Neutrophil (primary cell): ENCODE results near the gene CLIC3.

Source experiments
- H3K27ac ChIP-seq: fragments of 200-600 bp; sonication (generic); 2 replicates; pipeline ENCODE4 v1.5.1; 2016; ENCODE audit warnings: mild to moderate bottlenecking, moderate library complexity
- H3K27me3 ChIP-seq: fragments of 200-600 bp; sonication (generic); 2 replicates; pipeline ENCODE4 v1.6.0; 2016; ENCODE audit warnings: mild to moderate bottlenecking
- H3K36me3 ChIP-seq: fragments of 200-600 bp; sonication (generic); 2 replicates; pipeline ENCODE4 v1.5.1; 2017
- H3K4me1 ChIP-seq, 2 experiments: fragments of 200-600 bp in 1 of 2; sonication (generic) in 1 of 2; 1 replicate in 1 of 2; 2 replicates in 1 of 2; pipeline versions ENCODE4 v1.5.1 to v1.6.1; 2013 to 2016; ENCODE audit warnings: low read depth in 1 of 2, low read length in 1 of 2, mild to moderate bottlenecking in 1 of 2, moderate library complexity in 1 of 2; ENCODE audit not compliant: control insufficient read depth in 1 of 2, insufficient read depth in 1 of 2
- H3K4me3 ChIP-seq, 2 experiments: fragments of 200-600 bp in 1 of 2; sonication (generic) in 1 of 2; 1 replicate in 1 of 2; 2 replicates in 1 of 2; pipeline ENCODE4 v1.5.1; 2013 to 2016; ENCODE audit warnings: low read depth in 1 of 2, low read length in 1 of 2, mild to moderate bottlenecking in 1 of 2, moderate library complexity in 1 of 2
- H3K9me3 ChIP-seq: fragments of 200-600 bp; sonication (generic); 2 replicates; pipeline ENCODE4 v1.5.1; 2016
- CTCF ChIP-seq: fragments of 200-600 bp; sonication (generic); IDR thresholded peaks from 2 replicates; pipeline ENCODE4 v1.5.1; 2016; ENCODE audit warnings: antibody characterized with exemption

CLIC3 gene

DNA sequence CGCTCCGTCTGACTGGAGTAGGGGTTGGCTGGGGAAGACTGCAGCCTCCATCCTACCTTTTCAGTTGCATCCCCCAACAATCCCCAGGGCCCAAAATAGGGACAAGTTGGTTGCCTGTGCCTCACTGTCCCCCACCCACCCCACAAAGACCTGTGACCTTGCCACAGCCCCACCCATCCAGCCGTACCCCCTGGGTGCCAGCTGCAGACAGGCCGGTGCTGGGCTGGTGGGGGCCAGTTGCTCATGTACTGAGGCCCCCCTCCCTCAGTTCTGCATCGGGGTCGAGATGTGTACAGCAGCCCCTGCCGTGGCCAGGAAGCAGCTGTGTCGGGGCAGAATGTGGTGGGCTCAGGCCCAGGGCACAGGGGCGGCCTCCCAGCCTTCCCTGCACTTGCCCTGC is 13.2 kb downstream of the CLIC3 start:
- H3K4me1 ChIP-seq, result peaks cover 0 to 1% of the 10 kb centered on the region in 2 experiments
- no peaks in the 10 kb centered on the region for H3K9me3 ChIP-seq
- H3K36me3 ChIP-seq, result no peaks in the 10 kb centered on the region
- H3K27me3 ChIP-seq, result peaks cover 98% of the 10 kb centered on the region
- H3K27ac ChIP-seq, result no peak overlapping the region
- no peak for TF ChIP-seq CTCF
- H3K4me3 ChIP-seq, result no peak overlapping the region

DNA sequence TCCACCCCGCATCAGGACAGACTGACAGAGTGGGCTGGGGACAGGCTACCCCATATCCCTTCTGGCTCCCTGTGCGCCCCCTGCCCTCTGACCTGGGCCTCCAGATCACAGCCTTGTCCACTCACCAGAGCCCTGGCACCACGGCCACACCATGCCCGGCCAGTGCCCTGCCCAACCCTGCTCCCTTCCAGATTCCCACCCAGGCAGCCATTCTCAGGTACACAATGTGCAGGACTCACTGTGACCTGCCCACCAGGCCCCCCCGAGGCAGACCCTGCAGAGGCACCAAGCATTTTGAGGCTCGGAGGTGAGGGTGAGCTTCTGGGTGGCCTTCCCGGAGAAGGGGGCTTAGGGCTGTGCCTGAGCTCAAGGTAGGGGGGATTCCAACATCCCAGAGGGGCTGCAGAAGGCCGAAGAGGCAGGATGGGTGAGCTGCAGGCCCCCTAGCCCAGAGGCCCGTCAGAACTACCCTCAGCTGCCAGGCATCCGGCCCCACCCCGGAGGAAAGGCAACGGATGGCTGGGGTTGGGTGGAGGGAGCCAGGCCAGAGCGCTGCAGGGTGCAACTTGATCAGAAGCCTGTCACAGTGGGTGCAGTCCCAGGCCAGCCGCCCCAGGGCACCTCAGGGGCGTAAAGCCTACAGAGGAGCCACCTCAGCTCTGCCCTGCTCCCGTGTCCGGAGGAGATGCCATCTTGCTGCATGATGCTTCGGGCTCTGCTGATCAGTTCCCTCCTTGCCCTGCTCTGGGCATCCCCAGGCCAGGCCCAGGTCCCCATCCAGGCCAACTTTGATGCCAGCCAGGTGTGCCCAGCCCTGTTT is 13.9 kb downstream of the CLIC3 start, which contains the start of gene LCNL1:
Gene LCNL1 (plus strand): TSS at position 762 of the 820 bp plus-strand sequence. CDS start 594 bp downstream, outside the sequence.
- H3K9me3 ChIP-seq, result no peaks in the 10 kb centered on the region
- no peak within 1 kb of the TSS for H3K4me3 ChIP-seq
- H3K27ac ChIP-seq, result no peak within 1 kb of the TSS
- peaks cover 98% of the 10 kb centered on the region for H3K27me3 ChIP-seq
- no peak for TF ChIP-seq CTCF
- H3K36me3 ChIP-seq, result no peaks in the 10 kb centered on the region
- H3K4me1 ChIP-seq, result peaks cover 0 to 6% of the 10 kb centered on the region in 2 experiments

- H3K4me3 ChIP-seq, result no peak overlapping the region
- no peaks in the 10 kb centered on the region for H3K9me3 ChIP-seq
- H3K4me1 ChIP-seq, result peaks cover 0 to 6% of the 10 kb centered on the region in 2 experiments
- no peak for TF ChIP-seq CTCF
- H3K27me3 ChIP-seq, result peaks cover 98% of the 10 kb centered on the region
- no peaks in the 10 kb centered on the region for H3K36me3 ChIP-seq
- H3K27ac ChIP-seq, result no peak overlapping the region
Observed at GRCh38 chr9:136981588-136982231, 14.7 kb downstream of the CLIC3 start.

DNA sequence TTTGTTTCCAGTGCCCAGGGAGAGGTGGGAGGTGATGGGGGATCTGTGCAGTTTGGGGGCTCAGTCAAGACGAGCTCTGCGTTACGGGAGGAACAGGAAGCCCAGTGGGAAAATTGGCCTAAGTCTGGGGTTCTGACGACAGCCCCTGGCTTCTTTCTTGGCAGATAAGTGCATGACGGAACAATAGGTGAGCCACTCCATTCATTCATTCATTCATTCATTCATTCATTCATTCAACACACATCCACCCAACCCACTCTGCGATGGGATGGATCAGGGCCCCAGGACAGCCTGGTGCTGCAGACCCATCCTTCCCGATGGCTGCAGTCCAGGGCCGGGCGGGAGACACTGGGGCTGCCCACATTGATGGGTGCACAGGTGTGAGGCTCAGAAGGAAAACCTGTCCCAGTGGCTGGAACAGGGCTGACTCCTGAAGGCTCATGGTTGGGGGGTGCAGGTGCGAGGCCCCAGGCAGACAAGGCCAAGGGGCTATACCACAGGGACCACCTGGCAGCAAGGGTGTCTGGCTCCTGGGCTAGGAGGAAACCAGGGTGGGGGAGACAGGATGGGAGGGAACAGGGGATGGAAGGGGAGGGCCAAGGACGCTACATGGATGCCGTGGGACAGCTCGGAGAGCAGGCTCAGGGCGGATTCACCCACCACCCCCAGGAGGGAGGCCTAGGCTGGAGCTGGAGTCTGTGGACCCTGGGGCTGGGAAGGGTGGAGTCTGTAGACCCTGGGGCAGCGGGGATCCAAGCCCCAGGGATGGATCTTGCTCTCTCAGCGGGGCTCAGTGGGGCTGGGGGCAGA is 15.5 kb downstream of the CLIC3 start:
- H3K4me3 ChIP-seq, result no peak overlapping the region
- H3K27me3 ChIP-seq, result peaks cover 98% of the 10 kb centered on the region
- no peaks in the 10 kb centered on the region for H3K36me3 ChIP-seq
- peaks cover 0 to 10% of the 10 kb centered on the region in 2 experiments for H3K4me1 ChIP-seq
- no peak for TF ChIP-seq CTCF
- H3K9me3 ChIP-seq, result no peaks in the 10 kb centered on the region
- H3K27ac ChIP-seq, result no peak overlapping the region

DNA sequence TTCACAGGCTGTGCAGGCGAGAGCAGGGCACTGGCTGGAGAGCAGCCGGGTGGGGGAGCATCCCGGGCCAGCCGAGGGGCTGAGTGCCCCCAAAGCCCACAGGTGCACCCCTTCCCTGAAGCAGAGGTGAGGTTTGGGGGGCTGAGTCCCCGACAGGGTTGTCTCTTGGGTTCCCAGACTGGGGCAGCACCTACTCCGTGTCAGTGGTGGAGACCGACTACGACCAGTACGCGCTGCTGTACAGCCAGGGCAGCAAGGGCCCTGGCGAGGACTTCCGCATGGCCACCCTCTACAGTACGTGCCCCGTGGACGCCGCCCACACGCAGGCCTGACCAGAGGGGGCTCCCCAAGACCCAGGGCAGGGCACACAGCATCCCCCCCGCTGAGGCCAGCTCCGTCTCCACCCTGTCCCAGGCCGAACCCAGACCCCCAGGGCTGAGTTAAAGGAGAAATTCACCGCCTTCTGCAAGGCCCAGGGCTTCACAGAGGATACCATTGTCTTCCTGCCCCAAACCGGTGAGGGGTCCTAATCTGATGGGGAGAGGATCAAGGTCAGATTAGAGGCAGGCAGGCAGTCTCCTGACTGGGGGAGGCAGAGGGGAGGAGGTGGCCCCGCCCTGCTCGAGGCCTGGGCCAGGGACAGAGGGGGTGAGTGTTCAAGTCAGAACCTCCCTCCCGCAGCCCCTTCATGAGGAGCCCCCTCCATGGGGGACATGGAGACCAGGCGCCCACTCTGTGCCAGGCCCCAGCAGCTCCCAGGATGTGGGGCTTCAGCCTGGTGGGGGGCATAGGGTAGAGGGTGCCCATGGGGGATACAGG is 16.4 kb downstream of the CLIC3 start:
- Histone ChIP-seq H3K27ac (no peak overlapping the region), H3K27me3 (peaks cover 98% of the 10 kb centered on the region), H3K4me1 (peaks cover 0 to 12% of the 10 kb centered on the region in 2 experiments), H3K4me3 (no peak overlapping the region), H3K9me3 (no peaks in the 10 kb centered on the region), H3K36me3 (no peaks in the 10 kb centered on the region)
- TF ChIP-seq CTCF, result no peak
